Renal cortex interstitium (tissue), 11 donors: ENCODE measurements around the gene MTRFR. TPM values are rescaled to one million over a fixed set of nuclear protein-coding genes. Genes with fewer than 3 reads are reported as not detected.

Source experiments
- DNase-seq, 11 donors: peaks; one replicate each; pipeline ENCODE4 v3.0.0-alpha.2; 2013; ENCODE audit warnings: low read depth in 9 of 11, low spot score in 4 of 11; ENCODE audit errors: extremely low read depth in 1 of 11
- polyA plus RNA-seq, 3 donors: library from polyadenylated mRNA; unstranded; fragments of 120-200 nt; gene quantifications; one replicate each; pipeline ENCODE4 v1.2.1, GENCODE V29; 2013; ENCODE audit not compliant: insufficient read length in 3 of 3

The MTRFR gene
- polyA plus RNA-seq, 3 donors: 22.2 to 25.7 (median 23.8) TPM

- DNase-seq: no peak
Observed at GRCh38 chr12:123265851-123266678, 32.8 kb downstream of the MTRFR start.

GRCh38 chr12:123266679-123267277, 33.5 kb downstream of the MTRFR start:
- DNase-seq: no peak

GRCh38 chr12:123267335-123267920, 34.2 kb downstream of the MTRFR start:
- DNase-seq: no peak

- DNase-seq: no peak
Observed at GRCh38 chr12:123267991-123268843, 35.0 kb downstream of the MTRFR start.

- no peak for DNase-seq
Observed at GRCh38 chr12:123268850-123269249, 35.6 kb downstream of the MTRFR start.

- DNase-seq: peak in 2 of 11 donors; percentile 58 to 68
Observed at GRCh38 chr12:123269395-123269892, 36.2 kb downstream of the MTRFR start.

GRCh38 chr12:123269896-123270213, 36.6 kb downstream of the MTRFR start:
- DNase-seq: no peak

- DNase-seq: no peak
Observed at GRCh38 chr12:123270214-123271000, 37.2 kb downstream of the MTRFR start.

- peak in 1 of 11 donors; percentile 57 for DNase-seq
Observed at GRCh38 chr12:123271001-123271668, 37.9 kb downstream of the MTRFR start.

GRCh38 chr12:123273166-123273565, 39.9 kb downstream of the MTRFR start:
- DNase-seq: no peak

- DNase-seq: no peak
Observed at GRCh38 chr12:123278101-123278627, 44.9 kb downstream of the MTRFR start.

- no peak for DNase-seq
Observed at GRCh38 chr12:123280971-123281370, 47.7 kb downstream of the MTRFR start.

- no peak for DNase-seq
Observed at GRCh38 chr12:123282111-123282510, 48.9 kb downstream of the MTRFR start.

- DNase-seq: no peak
Observed at GRCh38 chr12:123283461-123283860, 50.2 kb downstream of the MTRFR start.

- DNase-seq: no peak
Observed at GRCh38 chr12:123284669-123285068, 51.4 kb downstream of the MTRFR start.

GRCh38 chr12:123286652-123287373, 53.6 kb downstream of the MTRFR start:
- DNase-seq: no peak

- DNase-seq: no peak
Observed at GRCh38 chr12:123288751-123289346, 55.6 kb downstream of the MTRFR start.
